ENCODE measurements around the gene MCOLN1. TPM values are rescaled to one million over a fixed set of nuclear protein-coding genes. Genes with fewer than 3 reads are reported as not detected.

The MCOLN1 gene
- polyA plus RNA-seq, 3 donors: 32.8 to 133 (median 34.3) TPM

DNA sequence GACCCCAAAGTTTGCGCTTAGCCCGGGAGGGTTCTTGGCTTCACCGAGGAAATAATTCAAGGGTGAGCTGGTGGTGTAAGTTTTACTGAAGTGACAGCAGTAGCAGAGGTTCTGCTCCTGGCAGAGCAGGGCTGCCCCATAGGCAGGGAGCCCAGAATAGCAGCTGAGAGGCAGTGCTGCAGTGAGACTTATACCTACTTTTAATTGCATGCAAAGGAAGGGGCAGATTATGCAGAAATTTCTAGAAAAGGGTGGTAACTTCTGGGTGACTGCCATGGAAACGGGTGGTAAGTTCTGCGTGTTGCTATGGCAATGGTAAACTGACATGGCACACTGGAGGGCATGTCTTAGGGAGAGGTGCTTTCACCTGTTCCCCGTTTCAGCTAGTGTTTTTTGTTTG is 55.7 kb downstream of the MCOLN1 start:
- Mint-ChIP-seq H3K4me3 (no peak overlapping the region), H3K27ac (no peak overlapping the region), H3K4me1 (peaks cover 4% of the 10 kb centered on the region), H3K9me3 (peaks cover 0 to 3% (median 0%) of the 10 kb centered on the region in 7 donors), H3K27me3 (ENCODE audit: low read depth in 3 of 3) (peaks cover 13 to 24% (median 19%) of the 10 kb centered on the region in 3 donors), H3K36me3 (no peaks in the 10 kb centered on the region)
- no peak for DNase-seq
- Histone ChIP-seq H3K27me3 (ENCODE audit: control insufficient read depth in 2 of 2, insufficient read depth in 2 of 2, low read length in 2 of 2) (no peaks in the 10 kb centered on the region), H3K4me3 (replicated peaks in 1 of 3; ENCODE audit: low read depth in 2 of 3, low read length in 3 of 3) (no peak overlapping the region), H3K9ac (ENCODE audit: insufficient read depth, low read length, poor library complexity, severe bottlenecking) (no peak overlapping the region), H3K27ac (ENCODE audit: low read depth in 1 of 2, low read length in 2 of 2) (no peak overlapping the region), H3K4me1 (ENCODE audit: control insufficient read depth in 1 of 2, insufficient read depth in 2 of 2, low read length in 2 of 2) (peaks cover 2 to 4% of the 10 kb centered on the region in 2 donors), H3K79me2 (ENCODE audit: insufficient read depth, low read length) (no peaks in the 10 kb centered on the region), H2AFZ (ENCODE audit: insufficient read depth, low read depth, low read length, poor library complexity, severe bottlenecking) (no peak overlapping the region), H4K20me1 (ENCODE audit: insufficient read depth, low read length) (no peaks in the 10 kb centered on the region), H3K4me2 (replicated peaks; ENCODE audit: extremely low read depth, low read length, poor library complexity, severe bottlenecking) (no peak overlapping the region), H3K36me3 (replicated peaks in 1 of 2; ENCODE audit: control insufficient read depth in 1 of 2, insufficient read depth in 2 of 2, low read length in 2 of 2) (no peaks in the 10 kb centered on the region), H3K9me3 (replicated peaks in 1 of 2; ENCODE audit: control insufficient read depth in 1 of 2, insufficient read depth in 1 of 2, low read length in 2 of 2) (no peaks in the 10 kb centered on the region)
- 76% methylated on average over 4 of the region's 6 CpGs for WGBS (ENCODE audit: insufficient coverage)
- intact Hi-C loops (cut with micrococcal nuclease): no loop called here
- TF ChIP-seq CTCF (IDR thresholded peaks at IDR 0.05): no peak

DNA sequence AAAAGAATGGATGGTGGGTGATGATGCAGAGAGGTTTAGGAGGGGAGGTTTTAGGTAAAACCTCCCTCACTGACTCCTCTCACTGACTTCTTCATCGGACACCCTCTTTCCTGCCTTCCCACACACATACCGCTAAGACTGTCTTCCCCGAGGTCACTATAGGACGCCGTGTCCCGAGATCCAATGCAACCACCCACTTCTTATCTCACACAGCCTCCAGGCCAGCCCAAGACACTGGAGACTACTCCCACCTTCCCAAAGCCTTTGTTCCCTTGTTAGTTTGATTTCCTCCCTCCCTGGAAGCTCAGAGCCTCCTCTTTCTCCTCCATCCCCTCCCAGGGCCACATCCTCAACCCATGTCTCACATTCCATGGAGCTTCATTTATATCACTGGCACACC is 56.8 kb downstream of the MCOLN1 start:
- H3K9me3 Mint-ChIP-seq: peaks cover 0 to 3% (median 0%) of the 10 kb centered on the region in 7 donors
- Histone ChIP-seq H4K20me1 (ENCODE audit: insufficient read depth, low read length) (no peaks in the 10 kb centered on the region), H3K79me2 (ENCODE audit: insufficient read depth, low read length) (no peaks in the 10 kb centered on the region), H3K27me3 (ENCODE audit: control insufficient read depth in 2 of 2, insufficient read depth in 2 of 2, low read length in 2 of 2) (no peaks in the 10 kb centered on the region), H3K27ac (ENCODE audit: low read depth in 1 of 2, low read length in 2 of 2) (no peak overlapping the region), H3K4me2 (replicated peaks; ENCODE audit: extremely low read depth, low read length, poor library complexity, severe bottlenecking) (no peak overlapping the region), H3K4me3 (replicated peaks in 1 of 3; ENCODE audit: low read depth in 2 of 3, low read length in 3 of 3) (no peak overlapping the region), H3K9ac (ENCODE audit: insufficient read depth, low read length, poor library complexity, severe bottlenecking) (no peak overlapping the region), H3K9me3 (replicated peaks in 1 of 2; ENCODE audit: control insufficient read depth in 1 of 2, insufficient read depth in 1 of 2, low read length in 2 of 2) (no peaks in the 10 kb centered on the region), H2AFZ (ENCODE audit: insufficient read depth, low read depth, low read length, poor library complexity, severe bottlenecking) (no peak overlapping the region), H3K4me1 (ENCODE audit: control insufficient read depth in 1 of 2, insufficient read depth in 2 of 2, low read length in 2 of 2) (peaks cover 2 to 4% of the 10 kb centered on the region in 2 donors), H3K36me3 (replicated peaks in 1 of 2; ENCODE audit: control insufficient read depth in 1 of 2, insufficient read depth in 2 of 2, low read length in 2 of 2) (no peaks in the 10 kb centered on the region)
- peaks cover 4% of the 10 kb centered on the region for H3K4me1 Mint-ChIP-seq
- peaks cover 13 to 24% (median 19%) of the 10 kb centered on the region in 3 donors for H3K27me3 Mint-ChIP-seq (ENCODE audit: low read depth in 3 of 3)
- TF ChIP-seq CTCF (IDR thresholded peaks at IDR 0.05): no peak
- 87% methylated on average over 6 of the region's 6 CpGs for WGBS (ENCODE audit: insufficient coverage)
- DNase-seq: no peak
- H3K36me3 Mint-ChIP-seq: no peaks in the 10 kb centered on the region
- intact Hi-C loops (cut with micrococcal nuclease): no loop called here
- H3K4me3 Mint-ChIP-seq: no peak overlapping the region
- H3K27ac Mint-ChIP-seq: peak overlapping the region in 1 of 7 donors; percentile 75

Data from CD14-positive monocyte (primary cell).